DND-41 (cell line): ENCODE measurements around the gene CARM1.

Experiments
- ATAC-seq: fragments of 200-7000 bp; cut with Tn5 transposase; 3 replicates; pipeline ENCODE4 v1.9.1; 2021; ENCODE audit warnings: low read depth; ENCODE audit not compliant: insufficient read depth
- DNase-seq: peaks from one replicate; pipeline ENCODE4 v3.0.0-alpha.2; 2020
- H2AFZ ChIP-seq: 2 replicates; pipeline ENCODE4 v1.6.0; 2012; ENCODE audit warnings: low read depth, low read length
- H3K27ac ChIP-seq: 2 replicates; pipeline ENCODE4 v1.5.1; 2012; ENCODE audit warnings: low read length, inconsistent platforms
- H3K27me3 ChIP-seq: fragments of 200-600 bp; sonication (generic); 2 replicates; pipeline ENCODE4 v1.6.0; 2012; ENCODE audit warnings: low read length, mild to moderate bottlenecking, inconsistent platforms; ENCODE audit not compliant: insufficient read depth, poor library complexity
- H3K36me3 ChIP-seq: 2 replicates; pipeline ENCODE4 v1.5.1; 2012; ENCODE audit warnings: low read length, inconsistent platforms; ENCODE audit not compliant: insufficient read depth
- H3K4me1 ChIP-seq: 2 replicates; pipeline ENCODE4 v1.5.1; 2012; ENCODE audit warnings: mild to moderate bottlenecking, low read length; ENCODE audit not compliant: insufficient read depth
- H3K4me2 ChIP-seq: 2 replicates; pipeline ENCODE4 v1.6.0; 2012; ENCODE audit warnings: mild to moderate bottlenecking, moderate library complexity, low read length, inconsistent platforms; ENCODE audit not compliant: insufficient read depth
- H3K4me3 ChIP-seq, 2 experiments: fragments of 200-600 bp in 1 of 2; shearing (Covaris generic) in 1 of 2; 2 replicates each; pipeline ENCODE4 v1.5.1; 2012 to 2016; ENCODE audit warnings: inconsistent platforms in 2 of 2, low read length in 2 of 2, mild to moderate bottlenecking in 2 of 2, low read depth in 1 of 2, moderate library complexity in 1 of 2
- H3K79me2 ChIP-seq: 2 replicates; pipeline ENCODE4 v1.6.0; 2012; ENCODE audit warnings: low read length, inconsistent platforms; ENCODE audit not compliant: insufficient read depth
- H3K9ac ChIP-seq: 2 replicates; pipeline ENCODE4 v1.6.0; 2012; ENCODE audit warnings: low read depth, mild to moderate bottlenecking, inconsistent platforms, low read length, moderate library complexity
- H3K9me3 ChIP-seq: 2 replicates; pipeline ENCODE4 v1.5.1; 2012; ENCODE audit warnings: low read length, moderate library complexity, mild to moderate bottlenecking, inconsistent platforms; ENCODE audit not compliant: insufficient read depth, severe bottlenecking
- H4K20me1 ChIP-seq: 2 replicates; pipeline ENCODE4 v1.6.0; 2012; ENCODE audit warnings: low read length; ENCODE audit not compliant: insufficient read depth
- EZH2 ChIP-seq: IDR thresholded peaks from 3 replicates; pipeline ENCODE4 v1.6.1; 2012; ENCODE audit warnings: borderline replicate concordance, low read depth, mild to moderate bottlenecking, moderate library complexity, low read length, inconsistent platforms; ENCODE audit not compliant: severe bottlenecking
- TF ChIP-seq, protein P1 (sequence below): IDR thresholded peaks from 2 replicates; pipeline ENCODE4 v1.5.1; 2012; ENCODE audit warnings: borderline replicate concordance, low read length, moderate library complexity, mild to moderate bottlenecking; ENCODE audit not compliant: poor library complexity, severe bottlenecking; ENCODE audit errors: extremely low read depth

CARM1 gene

DNA sequence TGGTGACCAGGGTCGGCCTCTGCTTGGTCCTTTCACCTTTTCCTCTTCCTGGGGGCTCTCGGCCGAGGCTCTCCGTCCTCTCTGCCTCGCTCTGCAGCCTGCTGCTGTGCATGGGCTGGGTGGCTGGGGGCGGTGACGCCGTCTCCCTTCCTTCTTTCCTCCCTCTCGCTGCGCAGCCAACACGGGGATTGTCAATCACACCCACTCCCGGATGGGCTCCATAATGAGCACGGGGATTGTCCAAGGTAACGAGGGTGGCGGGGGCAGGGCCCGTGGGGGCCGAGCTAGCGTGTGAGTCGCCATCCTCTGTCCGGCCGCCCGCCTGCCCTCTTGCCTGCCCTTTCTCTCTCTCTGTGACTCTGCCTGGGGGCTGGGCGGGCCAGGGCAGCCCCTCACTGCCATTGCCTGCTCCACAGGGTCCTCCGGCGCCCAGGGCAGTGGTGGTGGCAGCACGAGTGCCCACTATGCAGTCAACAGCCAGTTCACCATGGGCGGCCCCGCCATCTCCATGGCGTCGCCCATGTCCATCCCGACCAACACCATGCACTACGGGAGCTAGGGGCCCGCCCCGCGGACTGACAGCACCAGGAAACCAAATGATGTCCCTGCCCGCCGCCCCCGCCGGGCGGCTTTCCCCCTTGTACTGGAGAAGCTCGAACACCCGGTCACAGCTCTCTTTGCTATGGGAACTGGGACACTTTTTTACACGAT is 50.0 kb downstream of the CARM1 start:
- DNase-seq (no peak), ATAC-seq (no peak)
- no peaks in the 10 kb centered on the region for H3K27me3 ChIP-seq
- H3K9ac ChIP-seq, result no peak overlapping the region
- H3K4me2 ChIP-seq, result no peak overlapping the region
- H3K4me3 ChIP-seq, result no peak overlapping the region
- peaks cover 9% of the 10 kb centered on the region for H4K20me1 ChIP-seq
- no peaks in the 10 kb centered on the region for H3K4me1 ChIP-seq
- peaks cover 76% of the 10 kb centered on the region for H3K36me3 ChIP-seq
- TF ChIP-seq, protein P1, sequence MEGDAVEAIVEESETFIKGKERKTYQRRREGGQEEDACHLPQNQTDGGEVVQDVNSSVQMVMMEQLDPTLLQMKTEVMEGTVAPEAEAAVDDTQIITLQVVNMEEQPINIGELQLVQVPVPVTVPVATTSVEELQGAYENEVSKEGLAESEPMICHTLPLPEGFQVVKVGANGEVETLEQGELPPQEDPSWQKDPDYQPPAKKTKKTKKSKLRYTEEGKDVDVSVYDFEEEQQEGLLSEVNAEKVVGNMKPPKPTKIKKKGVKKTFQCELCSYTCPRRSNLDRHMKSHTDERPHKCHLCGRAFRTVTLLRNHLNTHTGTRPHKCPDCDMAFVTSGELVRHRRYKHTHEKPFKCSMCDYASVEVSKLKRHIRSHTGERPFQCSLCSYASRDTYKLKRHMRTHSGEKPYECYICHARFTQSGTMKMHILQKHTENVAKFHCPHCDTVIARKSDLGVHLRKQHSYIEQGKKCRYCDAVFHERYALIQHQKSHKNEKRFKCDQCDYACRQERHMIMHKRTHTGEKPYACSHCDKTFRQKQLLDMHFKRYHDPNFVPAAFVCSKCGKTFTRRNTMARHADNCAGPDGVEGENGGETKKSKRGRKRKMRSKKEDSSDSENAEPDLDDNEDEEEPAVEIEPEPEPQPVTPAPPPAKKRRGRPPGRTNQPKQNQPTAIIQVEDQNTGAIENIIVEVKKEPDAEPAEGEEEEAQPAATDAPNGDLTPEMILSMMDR, result no peak
- TF ChIP-seq EZH2, result no peak
- no peaks in the 10 kb centered on the region for H3K79me2 ChIP-seq
- H3K27ac ChIP-seq, result no peak overlapping the region
- no peak overlapping the region for H2AFZ ChIP-seq
- no peaks in the 10 kb centered on the region for H3K9me3 ChIP-seq

DNA sequence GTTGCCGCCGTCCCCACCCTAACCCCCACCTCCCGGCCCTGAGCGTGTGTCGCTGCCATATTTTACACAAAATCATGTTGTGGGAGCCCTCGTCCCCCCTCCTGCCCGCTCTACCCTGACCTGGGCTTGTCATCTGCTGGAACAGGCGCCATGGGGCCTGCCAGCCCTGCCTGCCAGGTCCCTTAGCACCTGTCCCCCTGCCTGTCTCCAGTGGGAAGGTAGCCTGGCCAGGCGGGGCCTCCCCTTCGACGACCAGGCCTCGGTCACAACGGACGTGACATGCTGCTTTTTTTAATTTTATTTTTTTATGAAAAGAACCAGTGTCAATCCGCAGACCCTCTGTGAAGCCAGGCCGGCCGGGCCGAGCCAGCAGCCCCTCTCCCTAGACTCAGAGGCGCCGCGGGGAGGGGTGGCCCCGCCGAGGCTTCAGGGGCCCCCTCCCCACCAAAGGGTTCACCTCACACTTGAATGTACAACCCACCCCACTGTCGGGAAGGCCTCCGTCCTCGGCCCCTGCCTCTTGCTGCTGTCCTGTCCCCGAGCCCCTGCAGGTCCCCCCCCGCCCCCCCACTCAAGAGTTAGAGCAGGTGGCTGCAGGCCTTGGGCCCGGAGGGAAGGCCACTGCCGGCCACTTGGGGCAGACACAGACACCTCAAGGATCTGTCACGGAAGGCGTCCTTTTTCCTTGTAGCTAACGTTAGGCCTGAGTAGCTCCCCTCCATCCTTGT is 50.7 kb downstream of the CARM1 start:
- Histone ChIP-seq H3K9ac (no peak overlapping the region), H3K9me3 (no peaks in the 10 kb centered on the region), H3K36me3 (peaks cover 71% of the 10 kb centered on the region), H3K79me2 (peaks cover under 1% of the 10 kb centered on the region; the same call in 1 of the 2 replicates), H3K4me3 (no peak overlapping the region), H3K4me1 (peaks cover 2% of the 10 kb centered on the region), H4K20me1 (peaks cover 6% of the 10 kb centered on the region; the same call in 1 of the 2 replicates), H3K4me2 (no peak overlapping the region), H3K27ac (no peak overlapping the region), H3K27me3 (no peaks in the 10 kb centered on the region), H2AFZ (no peak overlapping the region)
- TF ChIP-seq, protein P1, result no peak
- no peak for TF ChIP-seq EZH2
- ATAC-seq (no peak), DNase-seq (no peak)

DNA sequence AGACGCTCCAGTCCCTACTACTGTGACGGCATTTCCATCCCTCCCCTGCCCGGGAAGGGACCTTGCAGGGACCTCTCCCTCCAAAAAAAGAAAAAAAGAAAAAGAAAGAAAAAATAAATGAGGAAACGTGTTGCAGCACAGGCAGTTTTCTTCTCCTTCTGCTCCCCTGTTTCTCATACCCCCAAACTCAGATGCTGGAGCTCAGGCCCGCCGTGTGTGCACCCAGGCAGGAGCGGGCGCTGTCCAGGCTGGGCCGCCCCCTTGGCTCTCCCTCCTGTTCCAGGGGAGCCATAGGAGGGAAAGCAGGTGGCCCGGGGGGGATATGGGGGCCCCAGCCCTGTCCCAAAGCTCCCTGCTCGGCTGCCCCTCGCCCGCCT is 51.3 kb downstream of the CARM1 start:
- Histone ChIP-seq H3K4me3 (no peak overlapping the region), H3K9ac (no peak overlapping the region), H3K4me2 (no peak overlapping the region), H3K4me1 (peaks cover 7% of the 10 kb centered on the region), H3K9me3 (no peaks in the 10 kb centered on the region), H3K27ac (no peak overlapping the region), H3K79me2 (peaks cover 6% of the 10 kb centered on the region), H3K36me3 (peaks cover 68% of the 10 kb centered on the region), H4K20me1 (peaks cover 6% of the 10 kb centered on the region; the same call in 1 of the 2 replicates), H3K27me3 (no peaks in the 10 kb centered on the region), H2AFZ (no peak overlapping the region)
- TF ChIP-seq EZH2, result no peak
- TF ChIP-seq, protein P1, result no peak
- ATAC-seq, result no peak
- no peak for DNase-seq
